Prostate gland (tissue), 2 donors: ENCODE data around the gene BFSP1. TPM values are rescaled to one million over a fixed set of nuclear protein-coding genes. Genes with fewer than 3 reads are reported as not detected.

Source experiments
- DNase-seq: peaks from one replicate; pipeline ENCODE4 v3.0.0-alpha.2; 2019; ENCODE audit warnings: low spot score
- H3K27ac ChIP-seq, 2 donors: fragments of 200-600 bp; sonication (generic); 2 replicates each; pipeline ENCODE4 v1.5.1; 2017 to 2019
- H3K27me3 ChIP-seq: fragments of 200-600 bp; sonication (generic); replicated peaks from 2 replicates; pipeline ENCODE4 v1.5.1; 2019; ENCODE audit not compliant: insufficient read depth
- H3K36me3 ChIP-seq, 2 donors: fragments of 200-600 bp; sonication (generic); 1 replicate in 1 of 2; 2 replicates in 1 of 2; pipeline versions ENCODE4 v1.5.1 to v1.8.1; 2017 to 2019
- H3K4me1 ChIP-seq: fragments of 200-600 bp; sonication (generic); replicated peaks from 2 replicates; pipeline ENCODE4 v1.5.1; 2019
- H3K4me3 ChIP-seq, 2 donors: fragments of 200-600 bp; sonication (generic); 2 replicates each; pipeline ENCODE4 v1.5.1; 2017 to 2019
- H3K9me3 ChIP-seq: fragments of 200-600 bp; sonication (generic); 2 replicates; pipeline ENCODE4 v1.5.1; 2017
- CTCF ChIP-seq, 4 experiments: fragments of 200-600 bp in 2 of 4; fragments of 450-650 bp in 2 of 4; sonication (generic) in 2 of 4; IDR thresholded peaks; 1 replicate in 3 of 4; 2 replicates in 1 of 4; pipeline ENCODE4 v1.5.1; 2016 to 2019; ENCODE audit warnings: antibody characterized with exemption in 4 of 4, mild to moderate bottlenecking in 2 of 4, moderate library complexity in 2 of 4
- POLR2A ChIP-seq: fragments of 450-650 bp; IDR thresholded peaks from one replicate; pipeline ENCODE4 v1.6.1; 2016; ENCODE audit warnings: antibody characterized with exemption, mild to moderate bottlenecking
- POLR2AphosphoS5 ChIP-seq: sonication (generic); formaldehyde crosslinking; IDR thresholded peaks from one replicate; pipeline ENCODE4 v1.6.1; 2017; ENCODE audit warnings: antibody characterized with exemption
- WGBS: methylation state at CpG from one replicate; pipeline ENCODE4 v1.1.5; 2018; 5-methylcytosine and 5-hydroxymethylcytosine counted together
- intact Hi-C: fragments of 100-400 bp; cut with DNase I; formaldehyde crosslinking; loops from one replicate; pipeline ENCODE4 v1.14.2; 2022
- total RNA-seq, 2 donors: library from RNA; depleted of rRNA; stranded (reverse); fragments of >200 nt; gene quantifications; one replicate each; pipeline ENCODE4 v1.1.0, GENCODE V29; 2016

The BFSP1 gene
- total RNA-seq, 2 donors from 2014 or later, result 0.27 to 6.9 TPM

DNA sequence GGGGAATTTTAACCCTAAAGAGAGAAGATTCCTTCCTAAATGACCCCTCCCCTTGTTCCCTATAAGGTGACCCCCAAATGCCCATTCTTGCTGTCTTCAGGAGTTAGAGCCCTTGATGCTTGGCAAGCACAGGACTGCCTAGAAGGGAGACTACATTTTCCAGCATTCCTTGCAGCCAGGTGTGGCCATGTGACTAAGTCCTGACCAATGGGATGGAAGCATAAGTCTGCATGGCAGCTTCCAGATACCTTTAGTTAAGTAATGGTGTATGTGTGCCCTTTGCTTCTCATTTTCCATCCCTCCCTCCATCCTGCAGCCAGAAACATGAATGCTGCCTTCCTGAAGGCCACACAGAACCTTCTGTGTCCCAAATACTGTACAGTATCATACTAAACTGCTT lies 5.5 kb downstream of the BFSP1 start:
- DNase-seq, result no peak
- Histone ChIP-seq H3K4me3 (no peak overlapping the region), H3K36me3 (no peaks in the 10 kb centered on the region), H3K9me3 (no peaks in the 10 kb centered on the region), H3K4me1 (no peaks in the 10 kb centered on the region), H3K27ac (no peak overlapping the region), H3K27me3 (no peaks in the 10 kb centered on the region)
- intact Hi-C loops, result no loop called here
- no peak for TF ChIP-seq POLR2A
- TF ChIP-seq POLR2AphosphoS5, result no peak
- no peak for TF ChIP-seq CTCF (IDR thresholded peaks at IDR 0.05)

- Histone ChIP-seq H3K36me3 (no peaks in the 10 kb centered on the region), H3K4me1 (no peaks in the 10 kb centered on the region), H3K27ac (no peak overlapping the region), H3K27me3 (no peaks in the 10 kb centered on the region), H3K4me3 (no peak overlapping the region), H3K9me3 (no peaks in the 10 kb centered on the region)
- WGBS, result 93% methylated on average over 5 of the region's 5 CpGs
- intact Hi-C loops, result no loop called here
- no peak for DNase-seq
- TF ChIP-seq POLR2A, result no peak
- no peak for TF ChIP-seq POLR2AphosphoS5
- TF ChIP-seq CTCF (IDR thresholded peaks at IDR 0.05), result no peak
These were observed 6.0 kb downstream of the BFSP1 start for GRCh38 chr20:17525132-17525531.

GRCh38 chr20:17524560-17524959 lies 6.6 kb downstream of the BFSP1 start:
- DNase-seq, result no peak
- no peak overlapping the region for H3K4me3 ChIP-seq
- no peaks in the 10 kb centered on the region for H3K4me1 ChIP-seq
- TF ChIP-seq CTCF (IDR thresholded peaks at IDR 0.05) (no peak), POLR2AphosphoS5 (no peak), POLR2A (no peak)
- no peaks in the 10 kb centered on the region for H3K9me3 ChIP-seq
- no peak overlapping the region for H3K27ac ChIP-seq
- intact Hi-C loops, result no loop called here
- no peaks in the 10 kb centered on the region for H3K36me3 ChIP-seq
- H3K27me3 ChIP-seq, result no peaks in the 10 kb centered on the region
- 47% methylated on average over 8 of the region's 8 CpGs for WGBS

GRCh38 chr20:17523326-17523725 lies 7.9 kb downstream of the BFSP1 start:
- no peak for DNase-seq
- Histone ChIP-seq H3K27ac (no peak overlapping the region), H3K27me3 (no peaks in the 10 kb centered on the region), H3K4me3 (no peak overlapping the region), H3K36me3 (no peaks in the 10 kb centered on the region), H3K4me1 (no peaks in the 10 kb centered on the region), H3K9me3 (no peaks in the 10 kb centered on the region)
- 81% methylated on average over 5 of the region's 5 CpGs for WGBS
- TF ChIP-seq CTCF (IDR thresholded peaks at IDR 0.05) (no peak), POLR2AphosphoS5 (no peak), POLR2A (no peak)
- intact Hi-C loops, result no loop called here

DNA sequence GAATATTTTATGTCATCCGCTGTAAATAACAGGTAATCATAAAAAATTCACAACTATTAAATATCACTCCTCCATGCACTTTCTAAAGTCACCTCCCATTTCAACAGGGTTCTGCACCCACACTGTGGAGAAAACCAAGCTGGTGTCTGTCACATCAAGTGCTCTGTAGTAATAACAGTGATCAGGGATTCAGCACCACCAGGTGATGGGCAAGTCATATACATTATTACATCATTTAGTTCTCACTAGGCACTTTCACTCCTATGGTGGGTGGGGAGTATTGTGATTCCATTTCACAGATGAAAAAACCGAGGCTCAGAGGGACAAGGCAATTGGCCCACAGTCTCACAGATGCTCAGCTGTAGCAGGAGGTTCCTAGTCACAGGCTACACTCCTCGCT lies 8.7 kb downstream of the BFSP1 start:
- H3K9me3 ChIP-seq, result no peaks in the 10 kb centered on the region
- WGBS, result 95% methylated on average over 3 of the region's 3 CpGs
- intact Hi-C loops, result no loop called here

More for the DNA sequence above, 8.7 kb downstream of the BFSP1 start:
- H3K4me3 ChIP-seq, result no peak overlapping the region
- TF ChIP-seq POLR2A, result no peak
- no peak for TF ChIP-seq CTCF (IDR thresholded peaks at IDR 0.05)
- TF ChIP-seq POLR2AphosphoS5, result no peak
- no peaks in the 10 kb centered on the region for H3K36me3 ChIP-seq
- DNase-seq, result no peak
- no peaks in the 10 kb centered on the region for H3K4me1 ChIP-seq
- H3K27me3 ChIP-seq, result no peaks in the 10 kb centered on the region
- H3K27ac ChIP-seq, result no peak overlapping the region
